Activated CD8-positive, alpha-beta T cell treated with anti-CD3 and anti-CD28 coated beads for 36 hours (primary cell): ENCODE results near the gene LNPEP. TPM values are rescaled to one million over a fixed set of nuclear protein-coding genes. Genes with fewer than 3 reads are reported as not detected.
"Not testable (repeated sequence)": the region's sequence is repeated elsewhere in the genome, so short reads cannot be mapped to it uniquely, and the experiment has no call there.

ENCODE experiments used
- ATAC-seq: fragments of 200-7000 bp; cut with Tn5 transposase; one replicate; pipeline ENCODE4 v1.10.0; 2021; ENCODE audit warnings: mild to moderate bottlenecking, moderate library complexity
- CTCF ChIA-PET: fragments of 350-600 bp; sonication (Branson Sonifier 250); formaldehyde crosslinking; loops from one replicate; lab custom pipeline; 2021; ENCODE audit warnings: antibody characterized with exemption; lab: Charles Lee
- POLR2A ChIA-PET: fragments of 350-600 bp; sonication (Branson Sonifier 250); formaldehyde crosslinking; loops from one replicate; lab custom pipeline; 2021; ENCODE audit warnings: antibody characterized with exemption; lab: Charles Lee
- DNase-seq: peaks from one replicate; pipeline ENCODE4 v3.0.0-alpha.2; 2020
- H3K27ac Mint-ChIP-seq: one replicate; pipeline ENCODE4 v1.8.0; 2021; ENCODE audit warnings: mild to moderate bottlenecking, mixed read lengths
- H3K27me3 Mint-ChIP-seq: one replicate; pipeline ENCODE4 v1.8.0; 2021; ENCODE audit warnings: mixed read lengths
- H3K36me3 Mint-ChIP-seq: one replicate; pipeline ENCODE4 v1.8.0; 2021; ENCODE audit warnings: low read depth, mixed read lengths
- H3K4me1 Mint-ChIP-seq: one replicate; pipeline ENCODE4 v1.8.0; 2021; ENCODE audit warnings: low read depth, mixed read lengths
- H3K4me3 Mint-ChIP-seq: one replicate; pipeline ENCODE4 v1.8.0; 2021; ENCODE audit warnings: mild to moderate bottlenecking, moderate library complexity, mixed read lengths
- H3K9me3 Mint-ChIP-seq: one replicate; pipeline ENCODE4 v1.8.0; 2021; ENCODE audit warnings: mixed read lengths
- intact Hi-C: fragments of 100-400 bp; cut with micrococcal nuclease; formaldehyde crosslinking; loops from one replicate; pipeline ENCODE4 v1.10.0; 2022
- total RNA-seq, 2 experiments: library from RNA; stranded (reverse); gene quantifications; one replicate each; pipeline ENCODE4 v1.2.3, GENCODE V29; 2021
- TF ChIP-seq, protein P1 (sequence below): fragments of 200-600 bp; IDR thresholded peaks from one replicate; pipeline ENCODE4 v1.8.0; 2022; ENCODE audit warnings: antibody characterized with exemption, mild to moderate bottlenecking

The LNPEP gene
- total RNA-seq, 2 experiments from 2014 or later, result 51.2 to 53.7 TPM

DNA sequence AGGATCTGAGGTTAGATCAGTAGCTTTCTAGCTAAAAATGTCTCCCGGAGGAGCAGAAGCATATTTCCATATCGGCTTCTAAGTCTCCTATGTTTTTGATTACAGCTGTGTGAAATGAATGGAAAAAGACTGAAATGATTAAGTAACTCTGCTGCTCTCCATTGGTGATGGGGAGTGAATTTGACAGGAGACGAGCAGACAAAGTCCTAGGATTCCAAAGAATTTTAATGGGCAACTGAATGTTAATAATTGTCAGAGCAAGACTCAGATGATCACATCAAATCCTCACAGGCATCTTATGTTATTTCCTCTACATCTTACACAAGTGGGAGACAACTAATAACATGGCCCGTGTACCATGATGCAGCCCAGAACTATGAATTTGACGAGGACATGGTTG lies 139.8 kb downstream of the LNPEP start:
- H3K9me3 Mint-ChIP-seq, result no peaks in the 10 kb centered on the region
- intact Hi-C loops, result no loop called here
- H3K36me3 Mint-ChIP-seq, result no peaks in the 10 kb centered on the region
- TF ChIP-seq, protein P1, sequence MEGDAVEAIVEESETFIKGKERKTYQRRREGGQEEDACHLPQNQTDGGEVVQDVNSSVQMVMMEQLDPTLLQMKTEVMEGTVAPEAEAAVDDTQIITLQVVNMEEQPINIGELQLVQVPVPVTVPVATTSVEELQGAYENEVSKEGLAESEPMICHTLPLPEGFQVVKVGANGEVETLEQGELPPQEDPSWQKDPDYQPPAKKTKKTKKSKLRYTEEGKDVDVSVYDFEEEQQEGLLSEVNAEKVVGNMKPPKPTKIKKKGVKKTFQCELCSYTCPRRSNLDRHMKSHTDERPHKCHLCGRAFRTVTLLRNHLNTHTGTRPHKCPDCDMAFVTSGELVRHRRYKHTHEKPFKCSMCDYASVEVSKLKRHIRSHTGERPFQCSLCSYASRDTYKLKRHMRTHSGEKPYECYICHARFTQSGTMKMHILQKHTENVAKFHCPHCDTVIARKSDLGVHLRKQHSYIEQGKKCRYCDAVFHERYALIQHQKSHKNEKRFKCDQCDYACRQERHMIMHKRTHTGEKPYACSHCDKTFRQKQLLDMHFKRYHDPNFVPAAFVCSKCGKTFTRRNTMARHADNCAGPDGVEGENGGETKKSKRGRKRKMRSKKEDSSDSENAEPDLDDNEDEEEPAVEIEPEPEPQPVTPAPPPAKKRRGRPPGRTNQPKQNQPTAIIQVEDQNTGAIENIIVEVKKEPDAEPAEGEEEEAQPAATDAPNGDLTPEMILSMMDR, result no peak
- ChIA-PET CTCF (interaction anchor here (1.1 kb wide), 1 partner anchor 8 kb away, joined by 3 read pairs; no protein-coding TSS in a partner anchor), POLR2A (no interaction called here)
- H3K4me3 Mint-ChIP-seq, result no peak overlapping the region
- H3K27me3 Mint-ChIP-seq, result no peaks in the 10 kb centered on the region
- H3K27ac Mint-ChIP-seq, result no peak overlapping the region
- ATAC-seq (no peak), DNase-seq (no peak)
- H3K4me1 Mint-ChIP-seq, result peaks cover 6% of the 10 kb centered on the region

DNA sequence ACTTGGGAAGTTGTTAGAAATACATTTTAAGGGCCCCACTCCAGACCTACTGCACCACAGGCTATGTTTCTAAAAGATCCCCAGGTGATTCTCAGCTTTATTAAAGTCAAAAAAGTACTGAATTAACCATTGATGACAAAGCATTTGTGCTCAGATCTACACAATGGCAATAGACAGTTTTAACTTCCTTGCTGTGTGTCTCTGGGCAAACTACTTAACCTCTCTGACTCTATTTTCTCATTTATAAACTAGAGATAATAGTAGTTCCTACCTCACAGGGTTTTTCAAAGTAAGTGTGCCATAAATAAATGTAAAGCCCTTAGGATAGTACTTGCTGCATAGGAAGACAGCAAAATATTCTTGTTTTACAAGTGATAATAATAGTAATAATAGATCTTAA lies 140.2 kb downstream of the LNPEP start:
- Mint-ChIP-seq H3K27me3 (no peaks in the 10 kb centered on the region), H3K36me3 (no peaks in the 10 kb centered on the region), H3K4me3 (no peak overlapping the region), H3K27ac (no peak overlapping the region), H3K9me3 (no peaks in the 10 kb centered on the region), H3K4me1 (peaks cover 6% of the 10 kb centered on the region)
- no peak for ATAC-seq
- DNase-seq, result no peak
- TF ChIP-seq, protein P1, result no peak
- ChIA-PET POLR2A (no interaction called here), CTCF (interaction anchor here (1.1 kb wide), 1 partner anchor 9 kb away, joined by 3 read pairs; no protein-coding TSS in a partner anchor)
- intact Hi-C loops, result no loop called here

DNA sequence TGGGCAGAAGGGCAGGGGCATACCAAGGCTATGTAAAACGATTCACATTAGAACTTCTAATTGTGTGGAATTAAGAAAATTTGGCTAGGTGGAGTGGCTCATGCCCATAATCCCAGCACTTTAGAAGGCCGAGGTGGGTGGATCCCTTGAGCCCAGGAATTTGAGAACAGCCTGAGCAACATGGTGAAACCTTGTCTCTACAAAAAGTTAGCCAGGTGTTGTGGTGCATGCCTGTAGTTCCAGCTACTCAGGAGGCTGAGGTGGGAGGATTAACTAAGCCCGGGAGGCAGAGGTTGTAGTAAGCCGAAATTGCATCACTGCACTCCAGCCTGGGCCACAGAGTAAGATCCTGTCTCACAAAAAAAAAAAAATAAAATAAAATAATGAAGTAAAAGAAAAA lies 141.4 kb downstream of the LNPEP start:
- POLR2A ChIA-PET, result no interaction called here
- CTCF ChIA-PET, result no interaction called here

DNA sequence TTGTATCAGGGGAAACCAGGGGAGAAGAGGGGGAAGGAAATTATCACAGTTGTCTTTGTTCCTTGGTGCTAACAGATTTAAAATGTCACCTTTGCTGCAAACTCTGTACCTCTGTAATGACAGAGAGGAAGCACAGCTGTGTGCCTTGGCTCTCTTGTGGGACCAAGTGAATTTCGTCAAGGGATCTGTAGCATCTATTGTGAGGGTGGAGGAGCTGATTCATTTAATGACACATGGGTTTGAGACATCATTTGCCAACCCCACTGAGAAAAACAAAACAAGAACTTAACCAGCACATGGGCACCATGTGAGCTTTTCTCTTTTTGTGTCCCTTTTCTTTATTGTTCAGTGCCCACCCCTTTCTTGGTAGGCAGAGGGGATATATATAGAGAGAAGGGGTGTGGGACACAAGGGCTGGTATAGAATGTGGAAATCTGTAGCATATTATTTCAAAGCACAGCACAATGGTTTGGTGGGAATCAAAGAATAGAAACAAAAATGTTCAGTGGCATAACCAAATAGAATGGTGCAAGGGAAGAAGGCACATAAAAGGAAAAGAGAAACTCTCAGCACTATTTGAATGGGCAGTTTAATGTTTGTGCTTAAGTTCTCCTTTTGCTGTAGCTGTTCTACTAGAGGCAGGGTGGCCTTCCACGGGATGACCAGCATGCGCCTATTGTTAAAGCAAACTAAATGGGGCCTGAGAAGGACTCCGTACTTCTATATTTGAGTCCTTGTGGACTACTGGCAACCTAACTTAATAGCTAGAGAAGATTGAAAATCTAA lies 143.3 kb downstream of the LNPEP start:
- no peaks in the 10 kb centered on the region for H3K9me3 Mint-ChIP-seq
- TF ChIP-seq, protein P1, result no peak
- intact Hi-C loops, result no loop called here
- no peak for DNase-seq
- no peaks in the 10 kb centered on the region for H3K27me3 Mint-ChIP-seq
- no peak overlapping the region for H3K4me3 Mint-ChIP-seq
- ChIA-PET CTCF (interaction anchor here (1.5 kb wide), 1 partner anchor 82 kb away, joined by 4 read pairs; no protein-coding TSS in a partner anchor), POLR2A (interaction anchor here (1.8 kb wide), 1 partner anchor 10 kb away, joined by 4 read pairs; no protein-coding TSS in a partner anchor)
- H3K27ac Mint-ChIP-seq, result no peak overlapping the region
- peaks cover 14% of the 10 kb centered on the region for H3K4me1 Mint-ChIP-seq
- peak; percentile 30 for ATAC-seq
- no peaks in the 10 kb centered on the region for H3K36me3 Mint-ChIP-seq

More for the DNA sequence above, 141.4 kb downstream of the LNPEP start:
- TF ChIP-seq, protein P1, result no peak
- Mint-ChIP-seq H3K27ac (no peak overlapping the region), H3K9me3 (no peaks in the 10 kb centered on the region), H3K36me3 (no peaks in the 10 kb centered on the region), H3K4me1 (peaks cover 12% of the 10 kb centered on the region), H3K27me3 (no peaks in the 10 kb centered on the region), H3K4me3 (no peak overlapping the region)
- ATAC-seq, result no peak
- intact Hi-C loops, result no loop called here
- no peak for DNase-seq

DNA sequence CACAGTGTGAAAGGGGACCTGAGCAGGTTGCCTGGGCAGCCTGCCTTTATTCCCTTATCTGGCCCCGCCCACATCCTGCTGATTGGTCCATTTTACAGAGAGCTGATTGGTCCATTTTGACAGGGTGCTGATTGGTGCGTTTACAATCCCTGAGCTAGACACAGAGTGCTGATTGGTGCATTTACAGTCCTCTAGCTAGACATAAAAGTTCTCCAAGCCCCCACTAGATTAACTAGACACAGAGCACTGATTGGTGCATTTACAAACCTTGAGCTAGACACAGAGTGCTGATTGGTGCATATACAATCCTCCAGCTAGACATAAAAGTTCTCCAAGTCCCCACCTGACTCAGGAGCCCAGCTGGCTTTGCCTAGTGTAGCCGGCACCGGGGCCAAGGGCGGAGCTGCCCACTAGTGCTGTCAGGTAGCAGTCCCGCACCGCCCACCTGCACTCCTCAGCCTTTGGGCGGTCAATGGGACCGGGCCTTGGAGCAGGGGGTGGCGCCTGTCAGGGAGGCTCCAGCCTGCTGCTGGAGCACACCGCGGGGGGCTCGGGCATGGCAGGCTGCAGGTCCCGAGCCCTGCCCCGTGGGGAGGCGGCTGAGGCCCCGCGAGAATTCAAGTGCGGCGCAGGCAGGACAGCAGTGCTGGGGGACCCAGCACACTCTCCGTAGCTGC lies 149.0 kb downstream of the LNPEP start:
- ATAC-seq, intact Hi-C loops, H3K4me1 Mint-ChIP-seq, H3K27ac Mint-ChIP-seq, H3K27me3 Mint-ChIP-seq, H3K4me3 Mint-ChIP-seq, H3K36me3 Mint-ChIP-seq, H3K9me3 Mint-ChIP-seq, CTCF ChIA-PET, DNase-seq: not testable (repeated sequence)
- POLR2A ChIA-PET, result interaction anchor here (0.8 kb wide), 1 partner anchor 11 kb away, joined by 3 read pairs; no protein-coding TSS in a partner anchor
